NCI-H82 treated with DMSO at 0.1 percent for 48 hours (cell line): ENCODE measurements around the gene ENO4.

Experiments
- DNase-seq: peaks from one replicate; lab custom pipeline; 2025; ENCODE audit not compliant: unreplicated experiment; lab: John Stamatoyannopoulos, UW

Gene ENO4

DNA sequence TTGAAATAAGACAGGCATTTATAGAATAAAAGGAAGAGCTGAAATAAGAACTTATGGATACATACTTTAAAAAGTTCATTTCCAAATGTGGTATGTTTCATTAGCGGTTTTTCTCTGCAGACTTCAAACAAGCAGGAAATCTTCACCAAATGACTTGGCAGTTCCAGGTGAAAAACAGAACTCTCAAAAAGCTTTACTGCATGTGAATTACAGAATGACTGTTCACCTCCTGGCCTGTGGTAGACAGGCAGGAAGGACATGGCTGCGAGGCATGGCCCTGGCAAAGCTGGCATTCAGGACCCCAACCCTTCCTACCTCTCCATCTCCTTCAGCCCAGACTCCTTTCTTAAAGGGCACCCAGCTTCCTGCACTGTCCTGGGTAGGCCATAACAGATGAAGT is 21.2 kb upstream of the ENO4 start:
- DNase-seq: no peak

DNA sequence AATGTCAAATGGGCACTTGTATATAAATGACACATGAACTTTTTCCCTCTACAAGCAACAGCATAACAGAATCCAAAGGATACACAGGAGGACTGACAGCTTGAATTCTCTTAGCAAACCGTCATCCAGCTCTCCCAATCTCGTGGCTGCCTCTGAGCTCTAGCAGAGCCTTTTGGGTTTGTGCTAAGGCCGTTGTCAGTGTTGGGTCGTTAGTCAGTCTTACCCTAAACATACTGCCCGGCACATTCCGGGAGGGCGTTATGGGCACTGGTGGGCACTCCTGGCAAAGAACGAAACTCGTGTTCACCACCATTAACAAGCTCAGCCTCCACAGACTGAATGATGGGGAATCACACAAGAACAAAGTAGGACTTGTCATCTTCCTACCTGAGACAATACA is 19.6 kb upstream of the ENO4 start:
- DNase-seq: no peak

DNA sequence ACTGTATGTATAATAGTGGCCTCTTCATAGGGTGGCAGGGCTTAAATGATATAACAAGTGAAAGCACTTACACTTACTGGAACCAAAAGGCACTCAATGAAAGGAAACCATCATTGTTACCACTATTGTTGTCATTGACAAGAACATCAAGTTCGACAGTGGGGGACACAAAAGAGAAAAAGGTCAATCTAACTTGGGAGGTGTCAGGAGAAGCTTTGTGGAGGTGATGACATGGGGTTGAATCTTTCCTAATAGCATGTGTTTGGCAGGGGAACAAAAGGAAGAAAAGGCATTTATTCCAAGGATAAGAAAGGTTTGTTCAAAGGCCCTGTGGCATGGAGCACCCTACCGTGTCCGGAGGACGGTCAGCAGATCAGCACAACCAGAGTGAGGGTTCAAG is 18.2 kb upstream of the ENO4 start:
- no peak for DNase-seq

DNA sequence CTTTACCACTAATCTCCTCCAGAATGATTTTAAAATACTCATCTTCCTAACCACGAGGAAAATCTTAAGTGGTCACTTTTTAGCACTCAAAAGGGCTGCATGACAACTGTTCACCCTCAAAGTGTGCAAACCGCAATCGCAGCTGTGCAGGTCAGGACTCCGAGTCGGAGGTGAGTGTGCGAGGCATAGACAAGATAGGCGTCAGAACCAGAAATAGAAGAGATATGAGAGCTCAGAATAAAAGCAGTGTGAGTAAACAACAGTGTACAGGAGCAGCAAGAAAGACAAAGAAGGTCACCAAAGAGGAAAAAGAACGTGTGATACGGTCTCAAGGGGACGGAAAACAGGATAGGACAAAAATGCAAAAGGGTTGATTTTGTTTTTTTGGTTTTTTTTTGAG is 17.5 kb upstream of the ENO4 start:
- DNase-seq: no peak

DNA sequence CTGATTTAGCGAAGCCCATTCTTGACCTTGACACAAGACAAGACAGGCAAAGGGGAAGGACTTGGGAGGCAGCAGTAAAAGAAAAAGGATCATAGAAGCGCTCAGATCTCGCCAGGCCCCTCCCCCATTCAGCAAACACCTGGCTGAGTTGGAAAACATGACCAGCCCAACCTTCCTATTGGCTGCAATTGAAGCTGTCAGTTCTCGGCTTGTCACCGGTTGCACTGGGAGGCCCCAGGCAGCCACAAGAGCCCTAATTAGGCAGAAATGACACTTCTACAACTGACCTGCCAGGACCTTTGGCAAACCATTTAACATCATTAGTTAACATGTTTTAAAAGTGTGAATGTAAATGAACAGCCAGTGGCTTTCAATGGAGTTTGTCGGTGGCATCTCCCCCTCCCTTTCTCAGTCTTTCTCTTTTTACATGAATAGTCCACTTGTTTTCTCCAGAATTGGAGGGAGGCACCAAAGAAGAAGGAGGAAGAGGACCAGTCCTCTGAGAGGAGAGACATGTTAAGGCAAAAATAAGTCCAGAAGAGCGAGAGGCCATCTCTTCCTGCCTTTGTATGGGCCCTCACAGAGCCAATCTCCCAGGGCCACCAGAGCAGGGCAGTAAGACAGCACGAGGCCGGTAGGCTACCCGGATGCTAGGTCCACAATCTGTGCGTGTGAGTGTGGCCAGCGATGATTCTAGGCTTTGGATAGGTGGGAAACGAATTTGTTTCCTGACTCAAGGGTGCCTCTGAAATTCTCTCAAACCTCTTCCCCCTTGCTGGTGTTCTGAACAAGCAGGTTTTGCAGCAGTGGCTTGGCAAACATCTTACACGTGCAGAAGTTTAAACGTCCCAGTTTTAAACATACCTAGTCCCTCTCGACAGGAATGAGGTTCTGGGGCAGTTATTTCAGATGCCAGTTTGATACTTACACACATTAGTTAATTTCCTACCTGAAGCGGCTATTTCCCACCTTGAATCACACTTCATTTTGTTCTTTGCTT is 15.0 kb upstream of the ENO4 start:
- DNase-seq: no peak

DNA sequence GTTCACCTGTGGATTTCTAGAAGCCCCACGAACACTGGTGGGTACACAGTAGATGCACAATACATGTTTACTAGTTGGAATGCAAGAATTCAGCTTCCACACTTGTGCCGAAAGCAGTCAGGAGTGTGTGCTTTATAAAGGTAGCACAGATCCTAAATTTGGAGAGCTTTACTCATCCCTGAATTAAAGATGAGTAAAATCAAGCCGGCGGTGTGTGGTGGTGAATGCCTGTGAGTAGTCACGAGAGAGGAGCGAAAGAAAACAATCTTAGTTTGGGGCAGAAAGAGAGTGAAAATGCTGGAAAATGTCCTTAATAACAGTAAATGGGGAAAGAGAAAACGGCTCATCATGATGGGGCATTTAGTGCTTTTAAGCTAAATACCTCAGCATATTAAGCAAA is 13.6 kb upstream of the ENO4 start:
- DNase-seq: no peak

DNA sequence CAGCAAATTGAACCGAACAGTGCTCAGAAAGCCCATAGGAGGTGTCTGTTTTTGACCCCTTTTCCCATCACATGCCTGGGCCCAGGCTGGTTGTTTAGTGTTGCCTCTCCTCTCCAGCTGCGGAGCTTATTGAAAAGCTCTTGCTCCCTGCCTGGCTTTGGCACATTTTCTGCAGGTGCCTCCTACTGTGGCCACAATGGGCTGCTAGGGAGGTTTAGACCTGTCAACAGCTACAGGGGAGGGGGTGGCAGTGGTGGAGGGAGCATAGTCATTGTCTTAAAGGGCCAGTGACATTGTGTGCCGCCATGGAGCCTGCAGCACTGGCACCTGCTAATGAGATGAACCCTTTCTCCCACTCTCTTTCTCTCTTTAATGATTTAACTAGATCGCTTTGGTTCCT is 13.2 kb upstream of the ENO4 start:
- no peak for DNase-seq

DNA sequence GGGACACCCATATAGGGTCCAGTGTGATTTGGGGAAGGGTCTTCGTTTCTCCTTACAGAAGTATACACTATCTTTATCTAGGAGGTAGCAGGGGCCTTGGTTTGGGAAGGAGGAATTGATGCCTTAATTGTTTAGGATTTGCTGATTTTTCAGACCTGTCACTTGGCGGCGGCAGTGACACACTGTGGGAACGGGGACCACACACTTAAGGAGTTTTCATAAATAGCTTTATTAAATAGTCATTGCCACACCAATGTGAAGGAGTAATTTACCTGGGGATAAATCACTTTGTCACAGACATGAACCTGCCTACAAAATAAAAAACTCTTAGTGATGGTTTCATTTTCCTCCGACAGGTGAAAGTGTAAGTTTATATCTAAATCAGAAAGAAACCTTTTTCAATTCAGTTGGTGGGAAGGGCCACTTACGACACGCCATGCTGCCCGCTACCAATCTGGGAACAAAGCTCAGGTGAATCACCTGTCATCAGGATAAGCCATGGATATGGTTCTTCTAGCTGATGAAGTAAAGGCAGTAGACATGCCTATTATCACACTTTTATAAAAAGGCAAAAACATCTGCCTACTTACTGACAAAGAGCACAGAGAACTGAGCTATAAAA is 12.3 kb upstream of the ENO4 start:
- DNase-seq: no peak

DNA sequence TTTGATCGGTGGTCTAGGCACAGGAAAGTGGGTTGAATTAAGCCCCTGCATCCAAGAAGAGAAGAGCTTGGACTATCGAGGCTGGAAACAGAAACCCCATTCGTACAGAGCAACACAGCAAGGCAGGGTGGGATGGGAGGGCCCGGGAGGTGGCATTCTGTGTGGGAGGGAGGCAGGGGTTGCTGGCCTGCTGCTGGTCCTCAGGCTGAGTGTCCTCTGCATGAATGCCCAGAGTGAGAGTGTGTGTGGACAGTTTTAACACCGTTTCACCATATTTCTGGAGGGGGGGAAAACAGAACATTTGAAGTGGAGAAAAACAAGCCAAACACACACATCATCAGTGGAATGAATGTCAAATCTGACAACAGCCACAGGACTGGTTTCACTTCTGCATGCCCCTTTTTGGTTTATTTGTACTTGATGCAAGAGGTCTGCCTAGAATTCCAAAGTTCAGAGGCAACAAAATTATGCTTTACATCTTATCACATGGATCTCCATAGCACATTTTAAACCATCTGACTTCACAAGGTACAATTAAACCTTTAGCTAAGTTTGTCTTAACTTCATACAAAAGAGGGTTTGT is 11.1 kb upstream of the ENO4 start:
- DNase-seq: no peak

DNA sequence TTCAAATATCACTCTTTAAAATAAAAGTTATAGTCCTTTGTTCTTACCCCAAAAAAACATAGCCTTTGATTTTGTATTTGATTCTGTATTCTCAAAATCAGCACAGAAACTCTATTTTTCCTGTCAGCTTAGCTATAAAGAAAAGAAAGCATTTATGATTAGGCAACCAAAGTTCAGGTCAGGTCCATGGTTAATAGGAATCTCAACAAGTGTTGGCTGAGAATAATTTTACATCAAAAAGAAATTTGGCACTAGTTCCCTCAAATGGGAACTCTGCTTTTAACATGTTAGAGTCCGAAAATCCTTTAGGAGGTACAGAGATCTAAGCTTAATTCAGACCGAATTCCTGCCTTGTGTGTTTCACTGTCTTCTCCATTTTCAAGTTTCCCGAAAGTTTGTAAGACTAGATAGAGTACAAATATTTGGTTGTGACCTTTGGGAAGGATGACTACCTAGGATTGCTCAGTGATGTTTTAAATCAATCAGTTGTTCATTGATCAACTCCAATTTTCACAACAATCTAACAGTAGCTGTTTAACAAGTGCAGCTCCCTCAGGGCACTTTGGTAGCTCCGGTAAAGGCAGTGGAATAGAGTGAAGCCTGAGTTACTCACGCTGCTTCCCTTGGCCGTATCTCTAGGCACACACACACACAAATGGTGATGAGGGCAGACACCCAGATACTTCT is 8.8 kb upstream of the ENO4 start:
- no peak for DNase-seq

DNA sequence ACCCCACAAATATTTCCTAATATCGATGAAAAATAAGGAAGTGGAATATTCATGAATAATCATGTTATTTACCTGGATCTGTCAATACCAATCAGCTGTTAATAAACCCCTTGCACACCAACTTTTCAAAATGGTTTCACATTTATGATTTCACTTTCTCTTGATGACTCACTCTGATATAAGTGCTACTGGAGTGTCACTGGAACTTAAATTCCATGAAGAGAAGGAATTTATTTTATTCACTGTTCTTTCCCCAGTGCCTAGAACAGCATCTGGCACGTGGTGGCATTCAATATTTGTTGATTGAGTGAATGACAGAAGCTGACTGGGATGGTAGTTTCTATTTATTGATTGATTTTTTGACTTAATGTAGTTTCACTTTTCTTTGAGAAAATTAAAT is 3.5 kb upstream of the ENO4 start:
- DNase-seq: no peak

DNA sequence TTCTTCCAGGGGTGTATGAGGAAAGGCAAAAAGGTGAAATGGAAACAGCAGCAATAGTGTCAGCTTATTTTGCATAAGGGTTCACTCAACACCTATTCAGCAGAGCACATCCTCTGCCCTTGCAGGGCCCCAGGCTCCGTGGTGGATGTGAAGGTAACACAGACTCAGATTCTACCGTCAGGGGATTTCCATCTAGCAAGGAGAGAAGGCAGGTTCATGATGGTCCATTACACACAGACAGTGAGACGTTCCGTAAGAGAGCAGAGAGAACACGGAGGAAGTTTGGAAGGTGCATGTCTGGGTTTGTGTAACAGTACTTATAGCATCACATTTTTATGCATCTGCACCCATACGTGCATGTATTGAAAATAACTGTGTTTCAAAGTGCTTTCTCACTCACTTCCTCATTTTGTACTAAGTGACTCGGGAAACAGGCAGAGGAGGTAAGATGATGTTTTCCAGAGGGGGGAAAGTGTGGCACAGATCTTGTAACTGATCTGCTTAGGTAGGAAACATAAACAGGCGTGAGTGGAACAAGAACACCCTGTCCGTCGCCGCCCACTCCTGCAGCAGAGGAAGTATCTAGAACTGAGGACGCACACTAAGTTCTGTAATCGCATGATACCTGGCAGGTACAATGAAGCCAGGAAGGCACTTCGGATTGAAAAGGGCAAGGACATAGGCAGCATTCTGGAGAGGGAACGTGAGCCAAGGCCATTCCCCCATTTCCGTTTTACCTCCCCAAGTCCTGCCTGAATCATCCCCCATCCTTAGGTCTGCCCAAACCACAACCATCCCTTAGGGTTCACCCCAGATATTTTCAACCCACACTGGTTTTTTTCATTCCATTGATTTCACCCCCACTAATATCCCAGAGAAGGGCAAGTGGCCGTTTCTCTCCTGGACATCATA is 1.0 kb upstream of the ENO4 start:
- no peak for DNase-seq

DNA sequence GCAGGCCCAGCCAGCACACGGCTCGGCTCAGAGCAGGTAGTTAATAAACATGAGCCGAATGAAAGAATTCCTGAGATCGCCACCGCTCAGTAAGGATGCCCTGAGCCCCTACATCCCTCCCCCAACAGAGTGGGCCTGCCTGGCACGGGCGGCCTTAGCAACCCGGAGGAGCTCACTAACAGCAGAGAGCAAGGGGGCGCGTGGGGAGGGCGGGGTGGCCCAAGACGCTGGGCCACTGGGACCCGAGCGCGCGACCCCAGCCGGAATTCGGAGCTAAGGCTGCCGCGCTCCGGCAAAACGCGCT is 403 bp upstream of the ENO4 start:
- DNase-seq: no peak

DNA sequence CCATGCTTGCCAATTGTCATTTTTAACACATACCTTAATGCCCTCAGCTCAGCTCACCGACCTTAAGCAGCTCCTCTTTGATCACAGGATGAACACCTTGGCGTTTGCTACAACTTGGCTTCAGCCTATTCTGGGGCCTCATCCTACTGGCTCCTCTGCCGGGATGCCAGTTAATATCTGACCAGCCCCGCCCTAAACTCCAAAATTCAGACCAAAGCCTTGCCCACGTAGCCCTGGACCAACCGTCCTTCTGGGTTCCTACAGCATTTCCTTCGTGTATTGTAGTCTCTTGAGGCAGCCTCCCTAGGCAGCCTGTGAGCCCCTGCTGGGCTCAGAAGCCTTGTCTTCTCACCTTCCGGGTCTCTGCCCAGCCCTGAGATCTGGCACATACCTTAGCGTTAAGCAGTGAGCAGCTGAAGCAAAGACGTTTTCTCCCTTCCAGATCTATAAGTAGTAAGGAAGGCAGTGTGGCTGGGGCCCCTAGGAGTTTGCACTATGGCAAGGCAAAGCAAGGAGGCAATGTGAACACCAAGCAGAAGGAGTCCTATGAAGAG is 836 bp downstream of the ENO4 start:
- no peak for DNase-seq

DNA sequence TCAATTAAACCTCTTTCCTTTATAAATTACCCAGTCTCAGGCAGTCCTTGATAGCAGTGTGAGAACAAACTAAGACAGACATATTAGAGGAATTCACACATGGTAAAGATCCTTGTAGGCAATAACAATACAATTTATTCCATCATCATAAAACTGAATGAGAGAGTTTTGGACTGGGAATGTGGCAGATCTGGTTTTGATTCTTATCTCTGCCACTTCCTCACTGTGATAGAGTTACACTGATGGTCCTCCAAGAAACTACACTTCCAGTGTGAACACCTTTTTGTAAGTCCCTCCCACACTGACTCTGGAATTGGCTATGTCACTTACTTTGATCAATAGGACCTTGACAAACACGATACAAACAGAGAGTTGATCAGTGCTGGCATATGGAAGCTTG is 2.9 kb downstream of the ENO4 start:
- no peak for DNase-seq

DNA sequence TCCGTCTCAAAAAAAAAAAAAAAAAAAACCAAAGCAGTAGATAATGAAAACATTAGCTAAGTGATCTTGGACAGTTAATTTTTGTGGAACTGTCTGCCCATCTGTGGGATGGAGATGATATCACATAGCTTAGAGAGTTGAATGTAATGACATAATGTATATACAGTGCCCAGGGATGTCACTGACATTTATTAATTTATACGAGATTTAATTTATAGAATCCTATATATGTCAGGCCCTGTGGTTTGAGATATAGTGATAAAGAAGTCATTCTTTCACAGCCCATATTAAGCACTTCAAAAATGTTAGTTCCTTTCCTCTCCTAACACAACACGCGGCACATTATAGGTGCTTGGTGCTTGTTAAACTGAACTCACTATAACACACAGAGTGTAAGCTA is 4.0 kb downstream of the ENO4 start:
- DNase-seq: no peak

DNA sequence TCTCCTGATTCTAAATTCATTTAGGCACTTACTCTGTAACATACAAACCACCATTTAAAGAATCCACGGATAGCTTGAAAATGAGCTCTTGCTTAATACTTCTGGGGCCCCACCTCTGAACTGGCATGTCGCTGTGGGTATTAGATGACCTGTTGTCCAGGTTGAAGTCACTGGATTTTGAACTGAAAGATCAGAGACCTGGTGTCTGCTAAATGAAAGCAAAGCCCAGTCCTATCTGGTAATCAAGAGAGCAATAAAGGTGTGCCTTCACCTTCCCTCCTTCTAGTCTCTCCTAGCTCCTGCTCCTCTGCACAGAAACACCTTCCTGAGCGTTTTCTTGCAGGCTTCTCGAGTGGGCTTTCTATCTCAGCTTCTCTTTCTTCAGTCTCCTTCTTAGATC is 4.4 kb downstream of the ENO4 start:
- DNase-seq: no peak

DNA sequence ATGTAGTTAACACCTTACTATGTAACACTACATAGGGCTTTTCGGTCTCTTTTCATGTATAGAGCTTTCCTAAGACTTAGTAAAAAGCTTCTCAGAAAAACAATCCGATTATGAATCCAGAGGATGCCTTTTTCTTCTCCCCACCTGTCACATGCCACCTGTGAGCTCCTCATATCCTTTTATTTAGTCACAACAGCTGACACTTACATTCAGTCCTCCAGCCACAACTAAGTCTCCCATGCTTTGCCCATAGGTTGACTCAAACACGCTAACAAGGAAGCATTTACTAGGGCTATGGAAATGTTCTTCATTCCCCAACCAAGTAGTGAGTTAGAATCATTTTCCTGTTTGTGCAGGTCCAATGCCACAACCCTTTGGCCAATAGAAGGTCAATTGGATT is 7.9 kb downstream of the ENO4 start:
- DNase-seq: peak; percentile 83

DNA sequence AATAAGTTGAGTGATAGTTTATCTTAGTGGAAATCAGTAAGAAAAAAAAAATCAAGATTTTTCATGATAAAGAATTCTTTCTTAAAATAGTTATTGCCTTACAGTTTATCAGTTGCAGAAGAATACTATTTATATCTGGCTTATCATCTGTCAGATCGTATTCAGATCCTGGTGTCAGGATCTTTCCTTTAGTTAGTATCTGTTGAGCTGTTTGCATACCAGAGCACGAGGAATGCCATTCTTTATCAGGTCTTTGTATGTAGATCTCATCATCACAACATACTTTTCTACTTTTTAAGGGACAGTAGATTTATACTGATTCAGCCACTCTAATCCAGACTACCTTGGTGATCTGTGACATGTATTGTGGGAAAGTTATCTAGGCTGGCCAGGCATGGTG is 12.5 kb downstream of the ENO4 start:
- DNase-seq: no peak

DNA sequence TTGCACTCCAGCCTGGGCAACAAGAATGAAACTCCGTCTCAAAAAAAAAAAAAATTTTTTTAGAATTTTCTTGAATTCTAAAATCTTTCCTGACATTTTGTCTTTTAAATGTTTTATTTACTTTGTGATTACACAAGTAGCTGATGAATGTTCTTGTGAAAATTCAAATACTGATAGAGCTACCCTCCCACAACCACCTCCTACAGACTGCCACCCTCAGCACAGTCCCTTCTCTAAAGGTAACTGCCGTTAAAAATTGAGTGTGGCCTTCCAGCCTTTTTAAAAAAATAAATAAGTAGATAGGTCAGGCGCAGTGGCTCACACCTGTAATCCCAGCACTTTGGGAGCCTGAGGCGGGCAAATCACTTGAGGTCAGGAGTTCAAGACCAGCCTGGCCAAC is 15.1 kb downstream of the ENO4 start:
- no peak for DNase-seq

DNA sequence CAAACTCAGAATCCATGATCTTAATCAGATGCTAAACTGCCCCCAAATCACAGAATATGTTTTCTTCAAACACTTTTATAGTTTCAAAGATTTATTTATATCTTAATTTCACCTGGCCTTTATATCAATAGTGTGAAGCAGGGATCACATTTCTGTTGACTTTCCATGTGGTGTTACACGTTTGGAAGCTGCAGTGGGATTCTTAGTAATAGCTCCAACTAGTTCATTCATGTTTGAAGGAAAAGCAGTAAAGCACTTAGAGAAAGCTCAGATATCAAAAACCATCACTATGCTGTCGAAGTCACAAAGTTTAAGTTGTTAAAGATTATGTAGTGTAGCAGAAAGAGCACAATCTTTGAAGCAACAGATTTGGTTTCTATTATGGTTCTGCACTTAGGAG is 16.8 kb downstream of the ENO4 start:
- no peak for DNase-seq
